Measurements from ENCODE around the gene ADGRF1. TPM values are rescaled to one million over a fixed set of nuclear protein-coding genes. Genes with fewer than 3 reads are reported as not detected.

ADGRF1 gene
- total and polyA plus RNA-seq, 5 donors from 2014 or later: not detected

DNA sequence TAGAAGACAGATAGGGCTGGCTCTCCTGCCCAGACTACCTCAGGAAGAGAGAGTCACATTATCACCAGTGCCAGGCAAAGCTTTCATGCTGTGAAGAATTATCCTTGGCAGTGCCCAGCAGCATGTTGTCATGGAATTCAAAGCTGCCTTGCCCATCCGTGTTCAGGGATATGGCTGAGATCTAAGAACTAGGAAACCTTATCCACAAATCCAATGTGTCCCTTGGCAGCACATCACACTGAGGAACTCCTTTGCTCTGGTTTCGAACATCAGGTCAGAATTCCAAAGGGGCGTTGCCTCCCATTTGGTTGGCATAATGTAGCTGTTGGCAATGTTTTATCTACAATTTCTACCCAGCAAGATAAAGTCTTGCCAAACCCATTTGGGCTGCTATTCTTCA lies 52.7 kb downstream of the ADGRF1 start:
- no peak overlapping the region for H3K27ac Mint-ChIP-seq
- H3K9me3 ChIP-seq (ENCODE audit: control insufficient read depth in 2 of 2, low read length in 2 of 2): no peaks in the 10 kb centered on the region
- H3K4me1 ChIP-seq (ENCODE audit: control insufficient read depth, insufficient read depth, low read length, poor library complexity, severe bottlenecking): no peaks in the 10 kb centered on the region
- no peak overlapping the region for H3K4me3 Mint-ChIP-seq
- no peak for ATAC-seq (ENCODE audit: low read depth in 2 of 2)
- DNase-seq: no peak
- H3K4me1 Mint-ChIP-seq: no peaks in the 10 kb centered on the region
- no peak overlapping the region for H3K27ac ChIP-seq (ENCODE audit: insufficient read depth, low read length, poor library complexity, severe bottlenecking)
- H3K27me3 ChIP-seq (ENCODE audit: control insufficient read depth, insufficient read depth, low read length): no peaks in the 10 kb centered on the region
- H3K27me3 Mint-ChIP-seq: no peaks in the 10 kb centered on the region
- H3K36me3 ChIP-seq (ENCODE audit: control insufficient read depth, insufficient read depth, low read length): no peaks in the 10 kb centered on the region
- peaks cover 0 to 8% (median 0%) of the 10 kb centered on the region in 7 donors for H3K9me3 Mint-ChIP-seq
- no peak overlapping the region for H3K4me3 ChIP-seq (ENCODE audit: low read depth, low read length)
- no peaks in the 10 kb centered on the region for H3K36me3 Mint-ChIP-seq

DNA sequence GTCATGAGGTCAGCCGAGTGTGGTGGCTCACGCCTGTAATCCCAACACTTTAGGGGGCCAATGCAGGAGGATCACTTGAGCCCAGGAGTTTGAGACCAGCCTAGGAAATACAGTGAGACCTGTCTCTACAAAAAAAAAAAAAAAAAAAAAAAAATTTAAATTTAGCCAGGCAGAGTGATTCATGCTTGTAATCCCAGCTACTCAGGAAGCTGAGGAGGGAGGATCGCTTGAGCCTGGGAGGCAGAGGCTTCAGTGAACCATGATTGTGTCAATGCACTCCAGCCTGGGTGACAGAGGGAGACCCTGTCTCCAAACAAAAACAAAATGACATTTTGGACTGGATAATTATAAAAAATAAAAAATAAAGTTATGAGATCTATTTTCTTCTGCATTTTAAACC lies 56.2 kb downstream of the ADGRF1 start:
- Histone ChIP-seq H3K4me1 (ENCODE audit: control insufficient read depth, insufficient read depth, low read length, poor library complexity, severe bottlenecking) (no peaks in the 10 kb centered on the region), H3K36me3 (ENCODE audit: control insufficient read depth, insufficient read depth, low read length) (no peaks in the 10 kb centered on the region), H3K9me3 (ENCODE audit: control insufficient read depth in 2 of 2, low read length in 2 of 2) (no peaks in the 10 kb centered on the region), H3K27me3 (ENCODE audit: control insufficient read depth, insufficient read depth, low read length) (no peaks in the 10 kb centered on the region), H3K4me3 (ENCODE audit: low read depth, low read length) (no peak overlapping the region), H3K27ac (ENCODE audit: insufficient read depth, low read length, poor library complexity, severe bottlenecking) (no peak overlapping the region)
- Mint-ChIP-seq H3K4me3 (no peak overlapping the region), H3K4me1 (no peaks in the 10 kb centered on the region), H3K27ac (no peak overlapping the region), H3K27me3 (peaks cover 2% of the 10 kb centered on the region), H3K9me3 (peaks cover 0 to 2% (median 0%) of the 10 kb centered on the region in 7 donors), H3K36me3 (no peaks in the 10 kb centered on the region)
- DNase-seq (no peak), ATAC-seq (ENCODE audit: low read depth in 2 of 2) (no peak)

DNA sequence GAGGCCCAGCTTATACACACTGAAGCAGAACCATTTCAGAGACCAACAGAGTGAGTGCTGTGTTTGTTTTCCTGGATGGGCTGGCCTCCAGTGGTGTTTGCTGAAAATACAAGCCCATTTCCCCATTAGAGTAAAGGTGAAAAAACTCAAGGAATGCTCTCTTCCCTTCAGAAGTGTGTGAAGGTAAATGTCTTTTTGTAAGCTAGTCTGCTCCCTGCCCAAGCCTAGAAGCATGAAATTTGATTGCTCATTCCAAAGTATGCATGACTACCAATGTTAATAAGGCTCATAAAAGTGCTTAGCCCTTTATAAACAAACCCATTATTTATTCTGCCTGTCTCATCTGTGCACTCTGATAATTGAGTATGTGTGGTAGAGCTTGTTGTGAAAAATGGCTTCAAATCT lies 59.1 kb downstream of the ADGRF1 start:
- Histone ChIP-seq H3K27me3 (ENCODE audit: control insufficient read depth, insufficient read depth, low read length) (no peaks in the 10 kb centered on the region), H3K4me1 (ENCODE audit: control insufficient read depth, insufficient read depth, low read length, poor library complexity, severe bottlenecking) (no peaks in the 10 kb centered on the region), H3K9me3 (ENCODE audit: control insufficient read depth in 2 of 2, low read length in 2 of 2) (no peaks in the 10 kb centered on the region), H3K36me3 (ENCODE audit: control insufficient read depth, insufficient read depth, low read length) (no peaks in the 10 kb centered on the region), H3K27ac (ENCODE audit: insufficient read depth, low read length, poor library complexity, severe bottlenecking) (no peak overlapping the region), H3K4me3 (ENCODE audit: low read depth, low read length) (no peak overlapping the region)
- Mint-ChIP-seq H3K36me3 (no peaks in the 10 kb centered on the region), H3K27ac (no peak overlapping the region), H3K9me3 (peaks cover 0 to 2% (median 0%) of the 10 kb centered on the region in 7 donors), H3K4me3 (no peak overlapping the region), H3K4me1 (no peaks in the 10 kb centered on the region), H3K27me3 (peaks cover 4% of the 10 kb centered on the region)
- DNase-seq: no peak
- no peak for ATAC-seq (ENCODE audit: low read depth in 2 of 2)

GRCh38 chr6:46979206-46979605 lies 62.9 kb downstream of the ADGRF1 start:
- no peaks in the 10 kb centered on the region for H3K4me1 Mint-ChIP-seq
- Histone ChIP-seq H3K9me3 (ENCODE audit: control insufficient read depth in 2 of 2, low read length in 2 of 2) (no peaks in the 10 kb centered on the region), H3K27ac (ENCODE audit: insufficient read depth, low read length, poor library complexity, severe bottlenecking) (no peak overlapping the region), H3K36me3 (ENCODE audit: control insufficient read depth, insufficient read depth, low read length) (no peaks in the 10 kb centered on the region), H3K27me3 (ENCODE audit: control insufficient read depth, insufficient read depth, low read length) (no peaks in the 10 kb centered on the region), H3K4me3 (ENCODE audit: low read depth, low read length) (no peak overlapping the region), H3K4me1 (ENCODE audit: control insufficient read depth, insufficient read depth, low read length, poor library complexity, severe bottlenecking) (no peaks in the 10 kb centered on the region)
- H3K27ac Mint-ChIP-seq: no peak overlapping the region
- no peaks in the 10 kb centered on the region for H3K36me3 Mint-ChIP-seq
- peaks cover 4% of the 10 kb centered on the region for H3K27me3 Mint-ChIP-seq
- no peak for DNase-seq
- no peak for ATAC-seq (ENCODE audit: low read depth in 2 of 2)
- H3K4me3 Mint-ChIP-seq: no peak overlapping the region
- peaks cover 0 to 2% (median 0%) of the 10 kb centered on the region in 7 donors for H3K9me3 Mint-ChIP-seq

GRCh38 chr6:46974786-46975185 lies 67.3 kb downstream of the ADGRF1 start:
- Mint-ChIP-seq H3K4me1 (no peaks in the 10 kb centered on the region), H3K4me3 (no peak overlapping the region), H3K27ac (no peak overlapping the region), H3K9me3 (peaks cover 0 to 4% (median 1%) of the 10 kb centered on the region in 7 donors), H3K27me3 (no peaks in the 10 kb centered on the region), H3K36me3 (no peaks in the 10 kb centered on the region)
- H3K4me1 ChIP-seq (ENCODE audit: control insufficient read depth, insufficient read depth, low read length, poor library complexity, severe bottlenecking): no peaks in the 10 kb centered on the region
- ATAC-seq (ENCODE audit: low read depth in 2 of 2): no peak
- no peaks in the 10 kb centered on the region for H3K36me3 ChIP-seq (ENCODE audit: control insufficient read depth, insufficient read depth, low read length)
- no peak overlapping the region for H3K27ac ChIP-seq (ENCODE audit: insufficient read depth, low read length, poor library complexity, severe bottlenecking)
- no peak overlapping the region for H3K4me3 ChIP-seq (ENCODE audit: low read depth, low read length)
- H3K9me3 ChIP-seq (ENCODE audit: control insufficient read depth in 2 of 2, low read length in 2 of 2): no peaks in the 10 kb centered on the region
- H3K27me3 ChIP-seq (ENCODE audit: control insufficient read depth, insufficient read depth, low read length): no peaks in the 10 kb centered on the region
- DNase-seq: no peak

DNA sequence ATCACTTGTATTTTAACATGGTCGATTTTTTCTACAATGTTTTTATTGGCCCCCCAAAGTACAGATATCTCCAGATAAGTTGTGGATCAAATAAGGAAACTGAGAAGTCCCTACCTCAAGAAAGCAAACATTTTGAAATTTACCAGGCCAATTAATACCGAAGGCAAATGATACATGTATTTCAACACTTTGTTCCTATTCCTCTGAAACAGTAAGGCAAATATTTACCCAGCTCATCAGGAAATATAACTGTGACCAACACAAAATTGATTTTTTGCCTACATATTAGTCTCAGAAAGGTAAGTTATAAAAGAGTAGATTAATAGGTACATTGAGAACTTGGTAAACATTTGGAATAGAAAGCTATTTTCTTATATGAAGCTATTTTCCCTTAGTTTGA lies 69.1 kb downstream of the ADGRF1 start:
- Mint-ChIP-seq H3K27ac (no peak overlapping the region), H3K4me3 (no peak overlapping the region), H3K9me3 (peaks cover 0 to 4% (median 1%) of the 10 kb centered on the region in 7 donors), H3K27me3 (no peaks in the 10 kb centered on the region), H3K4me1 (no peaks in the 10 kb centered on the region), H3K36me3 (no peaks in the 10 kb centered on the region)
- Histone ChIP-seq H3K27ac (ENCODE audit: insufficient read depth, low read length, poor library complexity, severe bottlenecking) (no peak overlapping the region), H3K27me3 (ENCODE audit: control insufficient read depth, insufficient read depth, low read length) (no peaks in the 10 kb centered on the region), H3K9me3 (ENCODE audit: control insufficient read depth in 2 of 2, low read length in 2 of 2) (no peaks in the 10 kb centered on the region), H3K4me1 (ENCODE audit: control insufficient read depth, insufficient read depth, low read length, poor library complexity, severe bottlenecking) (no peaks in the 10 kb centered on the region), H3K36me3 (ENCODE audit: control insufficient read depth, insufficient read depth, low read length) (no peaks in the 10 kb centered on the region), H3K4me3 (ENCODE audit: low read depth, low read length) (no peak overlapping the region)
- ATAC-seq (ENCODE audit: low read depth in 2 of 2) (no peak), DNase-seq (no peak)

- ATAC-seq (ENCODE audit: low read depth in 2 of 2): no peak
- no peak for DNase-seq
- H3K9me3 ChIP-seq (ENCODE audit: control insufficient read depth in 2 of 2, low read length in 2 of 2): no peaks in the 10 kb centered on the region
- peaks cover 0 to 4% (median 1%) of the 10 kb centered on the region in 7 donors for H3K9me3 Mint-ChIP-seq
- no peak overlapping the region for H3K4me3 Mint-ChIP-seq
- no peaks in the 10 kb centered on the region for H3K4me1 ChIP-seq (ENCODE audit: control insufficient read depth, insufficient read depth, low read length, poor library complexity, severe bottlenecking)
- H3K27ac Mint-ChIP-seq: no peak overlapping the region
- H3K4me1 Mint-ChIP-seq: no peaks in the 10 kb centered on the region
- H3K27me3 ChIP-seq (ENCODE audit: control insufficient read depth, insufficient read depth, low read length): no peaks in the 10 kb centered on the region
- H3K4me3 ChIP-seq (ENCODE audit: low read depth, low read length): no peak overlapping the region
- no peak overlapping the region for H3K27ac ChIP-seq (ENCODE audit: insufficient read depth, low read length, poor library complexity, severe bottlenecking)
- no peaks in the 10 kb centered on the region for H3K36me3 Mint-ChIP-seq
- no peaks in the 10 kb centered on the region for H3K36me3 ChIP-seq (ENCODE audit: control insufficient read depth, insufficient read depth, low read length)
- no peaks in the 10 kb centered on the region for H3K27me3 Mint-ChIP-seq
Measured at GRCh38 chr6:46972531-46972930, 69.6 kb downstream of the ADGRF1 start.

GRCh38 chr6:46969206-46969605 lies 72.9 kb downstream of the ADGRF1 start:
- no peak for DNase-seq
- Mint-ChIP-seq H3K9me3 (peaks cover 0 to 4% (median 1%) of the 10 kb centered on the region in 7 donors), H3K27me3 (no peaks in the 10 kb centered on the region), H3K4me1 (no peaks in the 10 kb centered on the region), H3K4me3 (no peak overlapping the region), H3K36me3 (no peaks in the 10 kb centered on the region), H3K27ac (no peak overlapping the region)
- Histone ChIP-seq H3K27me3 (ENCODE audit: control insufficient read depth, insufficient read depth, low read length) (no peaks in the 10 kb centered on the region), H3K4me1 (ENCODE audit: control insufficient read depth, insufficient read depth, low read length, poor library complexity, severe bottlenecking) (no peaks in the 10 kb centered on the region), H3K4me3 (ENCODE audit: low read depth, low read length) (no peak overlapping the region), H3K27ac (ENCODE audit: insufficient read depth, low read length, poor library complexity, severe bottlenecking) (no peak overlapping the region), H3K36me3 (ENCODE audit: control insufficient read depth, insufficient read depth, low read length) (no peaks in the 10 kb centered on the region), H3K9me3 (ENCODE audit: control insufficient read depth in 2 of 2, low read length in 2 of 2) (no peaks in the 10 kb centered on the region)
- no peak for ATAC-seq (ENCODE audit: low read depth in 2 of 2)

Data from CD4-positive, CD25-positive, alpha-beta regulatory T cell (primary cell).